CD14-positive monocyte (primary cell): ENCODE data around the gene OTC. TPM values are rescaled to one million over a fixed set of nuclear protein-coding genes. Genes with fewer than 3 reads are reported as not detected.
A peak's percentile ranks its signal among the peaks of the same experiment; 100 is the strongest.

Source experiments
- DNase-seq, 3 donors: peaks; one replicate each; pipeline ENCODE4 v3.0.0-alpha.2; 2011 to 2022
- H2AFZ ChIP-seq: 2 replicates; pipeline ENCODE4 v1.6.0; 2012; ENCODE audit warnings: mild to moderate bottlenecking, low read depth, low read length, inconsistent platforms; ENCODE audit not compliant: insufficient read depth, poor library complexity, severe bottlenecking
- H3K27ac ChIP-seq, 2 donors: 1 replicate in 1 of 2; 2 replicates in 1 of 2; pipeline ENCODE4 v1.5.1; 2012 to 2013; ENCODE audit warnings: low read length in 2 of 2, control low read depth in 1 of 2, inconsistent platforms in 1 of 2, low read depth in 1 of 2, mild to moderate bottlenecking in 1 of 2
- H3K27me3 ChIP-seq, 2 donors: one replicate each; pipeline versions ENCODE4 v1.6.0 to v1.6.1; 2011 to 2013; ENCODE audit warnings: low read length in 2 of 2; ENCODE audit not compliant: control insufficient read depth in 2 of 2, insufficient read depth in 2 of 2
- H3K36me3 ChIP-seq, 2 donors: replicated peaks in 1 of 2; 1 replicate in 1 of 2; 2 replicates in 1 of 2; pipeline versions ENCODE4 v1.5.1 to v1.6.1; 2012 to 2013; ENCODE audit warnings: low read length in 2 of 2, control low read depth in 1 of 2, inconsistent platforms in 1 of 2, mild to moderate bottlenecking in 1 of 2; ENCODE audit not compliant: insufficient read depth in 2 of 2, control insufficient read depth in 1 of 2
- H3K4me1 ChIP-seq, 2 donors: 1 replicate in 1 of 2; 2 replicates in 1 of 2; pipeline versions ENCODE4 v1.5.1 to v1.6.1; 2012 to 2013; ENCODE audit warnings: low read length in 2 of 2, control low read depth in 1 of 2, inconsistent platforms in 1 of 2, mild to moderate bottlenecking in 1 of 2, moderate library complexity in 1 of 2; ENCODE audit not compliant: insufficient read depth in 2 of 2, control insufficient read depth in 1 of 2
- H3K4me2 ChIP-seq: replicated peaks from 2 replicates; pipeline ENCODE3; 2012; ENCODE audit warnings: low read length, moderate library complexity, mild to moderate bottlenecking; ENCODE audit not compliant: poor library complexity, severe bottlenecking; ENCODE audit errors: extremely low read depth
- H3K4me3 ChIP-seq, 3 experiments: fragments of 200-600 bp in 1 of 3; sonication (generic) in 1 of 3; replicated peaks in 1 of 3; 1 replicate in 2 of 3; 2 replicates in 1 of 3; pipeline ENCODE4 v1.5.1; 2011 to 2013; ENCODE audit warnings: low read length in 3 of 3, mild to moderate bottlenecking in 3 of 3, control low read depth in 2 of 3, low read depth in 2 of 3, inconsistent platforms in 1 of 3, moderate library complexity in 1 of 3
- H3K79me2 ChIP-seq: 2 replicates; pipeline ENCODE4 v1.6.0; 2012; ENCODE audit warnings: mild to moderate bottlenecking, control low read depth, inconsistent platforms, low read length, moderate library complexity; ENCODE audit not compliant: insufficient read depth
- H3K9ac ChIP-seq: 2 replicates; pipeline ENCODE4 v1.6.0; 2017; ENCODE audit warnings: low read length, mild to moderate bottlenecking; ENCODE audit not compliant: insufficient read depth, poor library complexity, severe bottlenecking
- H3K9me3 ChIP-seq, 2 donors: replicated peaks in 1 of 2; 1 replicate in 1 of 2; 2 replicates in 1 of 2; pipeline versions ENCODE4 v1.5.1 to v1.6.1; 2012 to 2013; ENCODE audit warnings: low read length in 2 of 2, control low read depth in 1 of 2; ENCODE audit not compliant: control insufficient read depth in 1 of 2, insufficient read depth in 1 of 2
- H4K20me1 ChIP-seq: 2 replicates; pipeline ENCODE4 v1.6.0; 2012; ENCODE audit warnings: mild to moderate bottlenecking, low read length, control low read depth, moderate library complexity; ENCODE audit not compliant: insufficient read depth
- H3K27ac Mint-ChIP-seq, 7 donors: one replicate each; pipeline ENCODE4 v1.8.0; 2020; ENCODE audit warnings: mild to moderate bottlenecking in 7 of 7, mixed read lengths in 7 of 7, moderate library complexity in 6 of 7, inconsistent platforms in 2 of 7
- H3K27me3 Mint-ChIP-seq, 3 donors: one replicate each; pipeline ENCODE4 v1.8.0; 2021 to 2022; ENCODE audit warnings: low read depth in 3 of 3, mild to moderate bottlenecking in 3 of 3, mixed read lengths in 3 of 3, moderate library complexity in 3 of 3, inconsistent platforms in 1 of 3
- H3K36me3 Mint-ChIP-seq, 2 donors: one replicate each; pipeline ENCODE4 v1.8.0; 2020; ENCODE audit warnings: mixed read lengths in 2 of 2, inconsistent platforms in 1 of 2, mild to moderate bottlenecking in 1 of 2
- H3K4me1 Mint-ChIP-seq: one replicate; pipeline ENCODE4 v1.8.0; 2020; ENCODE audit warnings: mild to moderate bottlenecking, mixed read lengths
- H3K4me3 Mint-ChIP-seq, 2 donors: one replicate each; pipeline ENCODE4 v1.8.0; 2020; ENCODE audit warnings: mild to moderate bottlenecking in 2 of 2, mixed read lengths in 2 of 2, moderate library complexity in 1 of 2
- H3K9me3 Mint-ChIP-seq, 7 donors: one replicate each; pipeline ENCODE4 v1.8.0; 2020 to 2022; ENCODE audit warnings: mixed read lengths in 7 of 7, mild to moderate bottlenecking in 6 of 7, moderate library complexity in 6 of 7, inconsistent platforms in 2 of 7
- CTCF ChIP-seq: fragments of 200-600 bp; IDR thresholded peaks from one replicate; pipeline ENCODE4 v1.8.0; 2022; ENCODE audit warnings: antibody characterized with exemption, mild to moderate bottlenecking
- WGBS: methylation state at CpG from one replicate; pipeline ENCODE4 v1.1.5; 2013; ENCODE audit warnings: missing lambda C conversion rate; ENCODE audit not compliant: insufficient coverage; 5-methylcytosine and 5-hydroxymethylcytosine counted together
- intact Hi-C, 2 donors: fragments of 100-400 bp; cut with micrococcal nuclease; formaldehyde crosslinking; loops; one replicate each; pipeline versions ENCODE4 v1.15.0 to v1.15.1; 2023
- polyA plus RNA-seq, 3 donors: library from polyadenylated mRNA; depleted of rRNA in 1 of 3; unstranded in 2 of 3; stranded (reverse) in 1 of 3; fragments of 300-500 nt in 2 of 3; fragments of >200 nt in 1 of 3; fragmentation: Illumina TruSeq in 2 of 3; gene quantifications; 1 replicate in 2 of 3; 2 replicates in 1 of 3; pipeline ENCODE4 v1.2.3, GENCODE V29; 2012 to 2021

Gene OTC
- polyA plus RNA-seq, 3 donors, result not detected

GRCh38 chrX:38346150-38346549 lies 6.3 kb upstream of the OTC start:
- no peak overlapping the region for H3K9ac ChIP-seq
- H4K20me1 ChIP-seq, result no peaks in the 10 kb centered on the region
- H3K36me3 ChIP-seq, result no peaks in the 10 kb centered on the region
- no peak overlapping the region for H3K4me2 ChIP-seq
- Mint-ChIP-seq H3K4me3 (no peak overlapping the region), H3K27me3 (peaks cover 2 to 4% (median 3%) of the 10 kb centered on the region in 3 donors), H3K36me3 (peaks cover 0 to 4% of the 10 kb centered on the region in 2 donors), H3K27ac (peak overlapping the region in 5 of 7 donors; percentile 10 to 84 (median 62)), H3K9me3 (peaks cover 0 to 6% (median 0%) of the 10 kb centered on the region in 7 donors), H3K4me1 (peaks cover 21% of the 10 kb centered on the region)
- no peaks in the 10 kb centered on the region for H3K27me3 ChIP-seq
- no peak for TF ChIP-seq CTCF
- H3K27ac ChIP-seq, result no peak overlapping the region
- no CpG with 5 or more reads among the region's 5 CpGs for WGBS
- H3K4me3 ChIP-seq, result no peak overlapping the region
- no peaks in the 10 kb centered on the region for H3K9me3 ChIP-seq
- H3K79me2 ChIP-seq, result no peaks in the 10 kb centered on the region
- intact Hi-C loops, result no loop called here
- H2AFZ ChIP-seq, result no peak overlapping the region
- peaks cover 14 to 22% of the 10 kb centered on the region in 2 donors for H3K4me1 ChIP-seq
- no peak for DNase-seq

- peaks cover 0 to 6% (median 2%) of the 10 kb centered on the region in 7 donors for H3K9me3 Mint-ChIP-seq
- no CpG with 5 or more reads among the region's 2 CpGs for WGBS
- no peaks in the 10 kb centered on the region for H3K9me3 ChIP-seq
- TF ChIP-seq CTCF, result no peak
- H3K4me2 ChIP-seq, result peak overlapping the region; percentile 11
- no peak overlapping the region for H3K9ac ChIP-seq
- H3K27me3 Mint-ChIP-seq, result peaks cover 2 to 7% (median 4%) of the 10 kb centered on the region in 3 donors
- H3K27me3 ChIP-seq, result no peaks in the 10 kb centered on the region
- no peaks in the 10 kb centered on the region for H3K79me2 ChIP-seq
- H3K36me3 Mint-ChIP-seq, result peaks cover 0 to 4% of the 10 kb centered on the region in 2 donors
- no peaks in the 10 kb centered on the region for H3K36me3 ChIP-seq
- no peak overlapping the region for H2AFZ ChIP-seq
- H3K4me3 ChIP-seq, result no peak overlapping the region
- DNase-seq, result peak; percentile 84 to 94 (median 92)
- H4K20me1 ChIP-seq, result no peaks in the 10 kb centered on the region
- peaks cover 14 to 22% of the 10 kb centered on the region in 2 donors for H3K4me1 ChIP-seq
- peak overlapping the region in 6 of 7 donors; percentile 76 to 92 (median 86) for H3K27ac Mint-ChIP-seq
- intact Hi-C loops, result no loop called here
- no peak overlapping the region for H3K4me3 Mint-ChIP-seq
- H3K27ac ChIP-seq, result peak overlapping the region in 1 of 2 donors; percentile 65
- H3K4me1 Mint-ChIP-seq, result peaks cover 21% of the 10 kb centered on the region
These were observed 5.3 kb upstream of the OTC start for GRCh38 chrX:38347136-38347535.
